ENCODE measurements around the gene PRPSAP1. TPM values are rescaled to one million over a fixed set of nuclear protein-coding genes. Genes with fewer than 3 reads are reported as not detected.

Gene PRPSAP1
- polyA plus RNA-seq, 1 of the 3 experiments (the other 2 are of a cell fraction) = 118 TPM

DNA sequence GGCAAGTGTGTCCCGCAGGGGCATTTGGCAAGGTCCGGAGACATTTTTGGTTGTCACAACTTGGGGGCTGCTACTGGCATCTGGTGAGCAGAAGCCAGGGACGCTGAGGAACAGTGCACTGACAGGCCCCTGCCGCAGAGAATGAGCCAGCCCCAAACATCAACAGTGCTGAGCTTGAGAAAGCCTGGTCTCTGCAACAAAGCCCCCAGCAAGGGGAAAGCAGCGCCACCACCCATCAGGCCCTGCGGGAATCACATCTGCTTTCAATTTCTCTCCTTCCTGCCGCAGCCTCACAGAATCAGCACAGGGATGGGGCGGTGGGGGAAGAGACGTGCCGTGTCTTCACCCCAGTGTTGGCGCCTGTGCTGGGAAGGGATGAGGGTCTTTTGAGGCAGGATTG lies 14.8 kb upstream of the PRPSAP1 start:
- Histone ChIP-seq H3K79me2 (ENCODE audit: insufficient read depth) (no peaks in the 10 kb centered on the region), H3K9me2 (no peaks in the 10 kb centered on the region), H3K4me3 (ENCODE audit: low read depth in 2 of 2, low read length in 1 of 2) (no peak overlapping the region), H3K27ac (ENCODE audit: low read depth in 2 of 2, low read length in 1 of 2) (peak overlapping the region; percentile 78 to 87), H2AFZ (ENCODE audit: low read depth) (peak overlapping the region; percentile 87), H3F3A (replicated peaks; ENCODE audit: insufficient read depth) (peaks cover 35% of the 10 kb centered on the region), H3K9me3 (no peaks in the 10 kb centered on the region), H3K4me1 (ENCODE audit: control insufficient read depth in 1 of 2, insufficient read depth in 2 of 2, low read depth in 1 of 2, low read length in 1 of 2) (peaks cover 7 to 24% of the 10 kb centered on the region in 2 experiments; a peak in 2 of 4 replicates), H4K20me1 (ENCODE audit: insufficient read depth) (no peaks in the 10 kb centered on the region), H3K9ac (peak overlapping the region; percentile 39; the same call in 1 of the 2 replicates), H3K36me3 (replicated peaks in 1 of 2; ENCODE audit: control insufficient read depth in 1 of 2, insufficient read depth in 2 of 2, low read length in 1 of 2) (no peaks in the 10 kb centered on the region), H3K27me3 (ENCODE audit: insufficient read depth) (no peaks in the 10 kb centered on the region), H3K4me2 (peak overlapping the region; percentile 63)
- CTCF ChIA-PET = interaction anchor here (0.6 to 6.1 kb wide), 8 partner anchors 9 to 154 kb away, joined by 3 to 114 read pairs (median 4); partner anchors contain the start of genes PRPSAP1 and SPHK1
- peak; percentile 85 for DNase-seq
- 29% methylated on average over 10 of the region's 11 CpGs for WGBS (ENCODE audit: low lambda C conversion rate)
- TF ChIP-seq TAF1 (IDR thresholded peaks at IDR 0.05; ENCODE audit: borderline replicate concordance, low read depth, low read length) = no peak
- 0 out of 2 replicates have a peak, but pooled peaks have one; percentile 28 for TF ChIP-seq MAX (IDR thresholded peaks at IDR 0.05; ENCODE audit: low read depth)
- TF ChIP-seq REST (IDR thresholded peaks at IDR 0.05; ENCODE audit: low read depth, low read length) = 0 out of 2 replicates have a peak, but pooled peaks have one; percentile 24
- no peak for TF ChIP-seq SIN3A (IDR thresholded peaks at IDR 0.05; ENCODE audit: borderline replicate concordance, low read depth, low read length)
- no peak for TF ChIP-seq CHD2 (IDR thresholded peaks at IDR 0.05; ENCODE audit: low read length, partially characterized antibody)
- peak; percentile 16; the same call in 1 of the 2 replicates for TF ChIP-seq RCOR1 (IDR thresholded peaks at IDR 0.05; ENCODE audit: low read length)
- no peak for TF ChIP-seq MEF2A (IDR thresholded peaks at IDR 0.05; ENCODE audit: borderline replicate concordance, low read depth)
- no peak for TF ChIP-seq NRF1 (IDR thresholded peaks at IDR 0.05; ENCODE audit: low read depth, low read length)
- TF ChIP-seq SMC3 (IDR thresholded peaks at IDR 0.05; ENCODE audit: low read depth, low read length) = no peak
- TF ChIP-seq YY1 (IDR thresholded peaks at IDR 0.05; ENCODE audit: low read depth) = no peak
- peak; percentile 49; the same call in 1 of the 2 replicates for TF ChIP-seq FOXJ3 (CRISPR knock-in tag; IDR thresholded peaks at IDR 0.05)
- TF ChIP-seq EP300 (IDR thresholded peaks at IDR 0.05; ENCODE audit: borderline replicate concordance in 1 of 2, low read depth in 1 of 2, low read length in 1 of 2) = peak in 1 of 2 experiments; percentile 68; a peak in 1 of 4 replicates
- no peak for TF ChIP-seq RFX5 (IDR thresholded peaks at IDR 0.05; ENCODE audit: low read length)
- TF ChIP-seq, protein P1, sequence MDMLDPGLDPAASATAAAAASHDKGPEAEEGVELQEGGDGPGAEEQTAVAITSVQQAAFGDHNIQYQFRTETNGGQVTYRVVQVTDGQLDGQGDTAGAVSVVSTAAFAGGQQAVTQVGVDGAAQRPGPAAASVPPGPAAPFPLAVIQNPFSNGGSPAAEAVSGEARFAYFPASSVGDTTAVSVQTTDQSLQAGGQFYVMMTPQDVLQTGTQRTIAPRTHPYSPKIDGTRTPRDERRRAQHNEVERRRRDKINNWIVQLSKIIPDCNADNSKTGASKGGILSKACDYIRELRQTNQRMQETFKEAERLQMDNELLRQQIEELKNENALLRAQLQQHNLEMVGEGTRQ (IDR thresholded peaks at IDR 0.05; ENCODE audit: borderline replicate concordance, low read depth, low read length) = no peak
- TF ChIP-seq MXI1 (IDR thresholded peaks at IDR 0.05; ENCODE audit: low read depth, low read length) = no peak; the same call in 1 of the 2 replicates
- TF ChIP-seq, protein P2, sequence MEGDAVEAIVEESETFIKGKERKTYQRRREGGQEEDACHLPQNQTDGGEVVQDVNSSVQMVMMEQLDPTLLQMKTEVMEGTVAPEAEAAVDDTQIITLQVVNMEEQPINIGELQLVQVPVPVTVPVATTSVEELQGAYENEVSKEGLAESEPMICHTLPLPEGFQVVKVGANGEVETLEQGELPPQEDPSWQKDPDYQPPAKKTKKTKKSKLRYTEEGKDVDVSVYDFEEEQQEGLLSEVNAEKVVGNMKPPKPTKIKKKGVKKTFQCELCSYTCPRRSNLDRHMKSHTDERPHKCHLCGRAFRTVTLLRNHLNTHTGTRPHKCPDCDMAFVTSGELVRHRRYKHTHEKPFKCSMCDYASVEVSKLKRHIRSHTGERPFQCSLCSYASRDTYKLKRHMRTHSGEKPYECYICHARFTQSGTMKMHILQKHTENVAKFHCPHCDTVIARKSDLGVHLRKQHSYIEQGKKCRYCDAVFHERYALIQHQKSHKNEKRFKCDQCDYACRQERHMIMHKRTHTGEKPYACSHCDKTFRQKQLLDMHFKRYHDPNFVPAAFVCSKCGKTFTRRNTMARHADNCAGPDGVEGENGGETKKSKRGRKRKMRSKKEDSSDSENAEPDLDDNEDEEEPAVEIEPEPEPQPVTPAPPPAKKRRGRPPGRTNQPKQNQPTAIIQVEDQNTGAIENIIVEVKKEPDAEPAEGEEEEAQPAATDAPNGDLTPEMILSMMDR (IDR thresholded peaks at IDR 0.05) = peak; percentile 19; the same call in 1 of the 2 replicates
- TF ChIP-seq NFIC (IDR thresholded peaks at IDR 0.05; ENCODE audit: borderline replicate concordance) = no peak
- TF ChIP-seq RXRA (IDR thresholded peaks at IDR 0.05; ENCODE audit: borderline replicate concordance, low read depth) = no peak
- TF ChIP-seq, protein P3, sequence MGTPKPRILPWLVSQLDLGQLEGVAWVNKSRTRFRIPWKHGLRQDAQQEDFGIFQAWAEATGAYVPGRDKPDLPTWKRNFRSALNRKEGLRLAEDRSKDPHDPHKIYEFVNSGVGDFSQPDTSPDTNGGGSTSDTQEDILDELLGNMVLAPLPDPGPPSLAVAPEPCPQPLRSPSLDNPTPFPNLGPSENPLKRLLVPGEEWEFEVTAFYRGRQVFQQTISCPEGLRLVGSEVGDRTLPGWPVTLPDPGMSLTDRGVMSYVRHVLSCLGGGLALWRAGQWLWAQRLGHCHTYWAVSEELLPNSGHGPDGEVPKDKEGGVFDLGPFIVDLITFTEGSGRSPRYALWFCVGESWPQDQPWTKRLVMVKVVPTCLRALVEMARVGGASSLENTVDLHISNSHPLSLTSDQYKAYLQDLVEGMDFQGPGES (IDR thresholded peaks at IDR 0.05; ENCODE audit: low read depth, low read length) = no peak
- TF ChIP-seq ELF1 (IDR thresholded peaks at IDR 0.05) = no peak
- no peak for TF ChIP-seq ZBTB33 (IDR thresholded peaks at IDR 0.05; ENCODE audit: borderline replicate concordance, low read depth)
- TF ChIP-seq POLR2AphosphoS5 (IDR thresholded peaks at IDR 0.05; ENCODE audit: low read depth, low read length) = peak; percentile 47; the same call in 1 of the 2 replicates
- no peak for TF ChIP-seq JUND (IDR thresholded peaks at IDR 0.05)
- TF ChIP-seq TCF12 (IDR thresholded peaks at IDR 0.05) = peak; percentile 95
- POLR2A ChIA-PET = interaction anchor here (0.5 to 3.0 kb wide), 2 partner anchors 15 to 785 kb away, joined by 5 to 11 read pairs; partner anchors contain the start of gene PRPSAP1

Measured in SK-N-SH (cell line).